ENCODE results near the gene TLR4. TPM values are rescaled to one million over a fixed set of nuclear protein-coding genes. Genes with fewer than 3 reads are reported as not detected.
A peak's percentile ranks its signal among the peaks of the same experiment; 100 is the strongest.

TLR4 gene
- total RNA-seq, 1 donor from 2014 or later = 1.7 TPM

GRCh38 chr9:117703537-117703936 lies 666 bp upstream of the TLR4 start:
- no peak for TF ChIP-seq CTCF (IDR thresholded peaks at IDR 0.05; ENCODE audit: unreplicated experiment)
- no peak for DNase-seq (ENCODE audit: low spot score in 2 of 2, unreplicated experiment in 2 of 2)
- Mint-ChIP-seq H3K27ac (no peak overlapping the region), H3K9me3 (no peaks in the 10 kb centered on the region), H3K27me3 (ENCODE audit: low read depth) (peaks cover 2% of the 10 kb centered on the region), H3K4me1 (no peaks in the 10 kb centered on the region), H3K36me3 (no peaks in the 10 kb centered on the region), H3K4me3 (no peak overlapping the region)

- Mint-ChIP-seq H3K27me3 (ENCODE audit: low read depth) (peaks cover 2% of the 10 kb centered on the region), H3K4me3 (peak overlapping the region; percentile 11), H3K27ac (no peak overlapping the region), H3K9me3 (no peaks in the 10 kb centered on the region), H3K4me1 (no peaks in the 10 kb centered on the region), H3K36me3 (no peaks in the 10 kb centered on the region)
- DNase-seq (ENCODE audit: low spot score in 2 of 2, unreplicated experiment in 2 of 2) = no peak
- TF ChIP-seq CTCF (IDR thresholded peaks at IDR 0.05; ENCODE audit: unreplicated experiment) = no peak
These were observed 394 bp downstream of the TLR4 start for GRCh38 chr9:117704597-117704996.

GRCh38 chr9:117705386-117705785 lies 1.2 kb downstream of the TLR4 start:
- H3K36me3 Mint-ChIP-seq = no peaks in the 10 kb centered on the region
- H3K9me3 Mint-ChIP-seq = no peaks in the 10 kb centered on the region
- no peak for TF ChIP-seq CTCF (IDR thresholded peaks at IDR 0.05; ENCODE audit: unreplicated experiment)
- H3K27ac Mint-ChIP-seq = no peak overlapping the region
- peaks cover 6% of the 10 kb centered on the region for H3K27me3 Mint-ChIP-seq (ENCODE audit: low read depth)
- no peak overlapping the region for H3K4me3 Mint-ChIP-seq
- no peaks in the 10 kb centered on the region for H3K4me1 Mint-ChIP-seq
- DNase-seq (ENCODE audit: low spot score in 2 of 2, unreplicated experiment in 2 of 2) = no peak

- Mint-ChIP-seq H3K36me3 (no peaks in the 10 kb centered on the region), H3K4me1 (no peaks in the 10 kb centered on the region)
- DNase-seq (ENCODE audit: low spot score in 2 of 2, unreplicated experiment in 2 of 2) = no peak
These were observed 2.4 kb downstream of the TLR4 start for GRCh38 chr9:117706421-117707116.

GRCh38 chr9:117707561-117707960 lies 3.4 kb downstream of the TLR4 start:
- Mint-ChIP-seq H3K4me3 (no peak overlapping the region), H3K36me3 (no peaks in the 10 kb centered on the region), H3K4me1 (no peaks in the 10 kb centered on the region), H3K27me3 (ENCODE audit: low read depth) (peaks cover 17% of the 10 kb centered on the region), H3K27ac (no peak overlapping the region), H3K9me3 (no peaks in the 10 kb centered on the region)
- no peak for TF ChIP-seq CTCF (IDR thresholded peaks at IDR 0.05; ENCODE audit: unreplicated experiment)
- DNase-seq (ENCODE audit: low spot score in 2 of 2, unreplicated experiment in 2 of 2) = no peak

More at GRCh38 chr9:117706421-117707116, 2.4 kb downstream of the TLR4 start:
- H3K27me3 Mint-ChIP-seq (ENCODE audit: low read depth) = peaks cover 13% of the 10 kb centered on the region
- no peak for TF ChIP-seq CTCF (IDR thresholded peaks at IDR 0.05; ENCODE audit: unreplicated experiment)
- no peaks in the 10 kb centered on the region for H3K9me3 Mint-ChIP-seq
- H3K4me3 Mint-ChIP-seq = no peak overlapping the region
- no peak overlapping the region for H3K27ac Mint-ChIP-seq
